ENCODE results near the gene NFKBIE. TPM values are rescaled to one million over a fixed set of nuclear protein-coding genes. Genes with fewer than 3 reads are reported as not detected.
A peak's percentile ranks its signal among the peaks of the same experiment; 100 is the strongest.

Gene NFKBIE
- total and polyA plus RNA-seq, 7 donors, result 4.7 to 16.2 (median 10.0) TPM

DNA sequence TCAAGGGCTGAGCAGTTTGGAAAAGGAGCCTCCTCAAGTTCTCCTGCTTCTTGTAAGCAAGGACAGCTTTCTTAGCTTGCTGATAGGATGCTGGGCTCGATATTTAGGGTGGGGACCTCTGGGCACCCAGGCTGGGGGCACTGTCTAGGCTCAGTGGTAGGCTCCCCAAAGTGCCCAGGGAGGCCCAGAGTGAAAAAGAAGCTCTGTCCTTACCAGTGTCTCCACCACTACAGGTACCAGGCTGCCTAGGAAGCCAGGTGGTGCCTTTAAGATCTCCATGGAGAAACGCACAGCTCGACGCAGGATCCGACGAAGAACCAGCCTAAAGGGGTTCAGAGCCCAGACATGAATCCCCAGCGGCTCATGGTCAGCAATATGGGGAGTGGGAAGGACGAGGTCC lies 41.4 kb upstream of the NFKBIE start:
- H3K4me1 ChIP-seq, result peaks cover 0 to 2% (median under 1%) of the 10 kb centered on the region in 4 donors
- TF ChIP-seq EP300 (IDR thresholded peaks at IDR 0.05) (no peak), POLR2A (IDR thresholded peaks at IDR 0.05) (no peak), POLR2AphosphoS5 (IDR thresholded peaks at IDR 0.05) (no peak)
- TF ChIP-seq, protein P1, sequence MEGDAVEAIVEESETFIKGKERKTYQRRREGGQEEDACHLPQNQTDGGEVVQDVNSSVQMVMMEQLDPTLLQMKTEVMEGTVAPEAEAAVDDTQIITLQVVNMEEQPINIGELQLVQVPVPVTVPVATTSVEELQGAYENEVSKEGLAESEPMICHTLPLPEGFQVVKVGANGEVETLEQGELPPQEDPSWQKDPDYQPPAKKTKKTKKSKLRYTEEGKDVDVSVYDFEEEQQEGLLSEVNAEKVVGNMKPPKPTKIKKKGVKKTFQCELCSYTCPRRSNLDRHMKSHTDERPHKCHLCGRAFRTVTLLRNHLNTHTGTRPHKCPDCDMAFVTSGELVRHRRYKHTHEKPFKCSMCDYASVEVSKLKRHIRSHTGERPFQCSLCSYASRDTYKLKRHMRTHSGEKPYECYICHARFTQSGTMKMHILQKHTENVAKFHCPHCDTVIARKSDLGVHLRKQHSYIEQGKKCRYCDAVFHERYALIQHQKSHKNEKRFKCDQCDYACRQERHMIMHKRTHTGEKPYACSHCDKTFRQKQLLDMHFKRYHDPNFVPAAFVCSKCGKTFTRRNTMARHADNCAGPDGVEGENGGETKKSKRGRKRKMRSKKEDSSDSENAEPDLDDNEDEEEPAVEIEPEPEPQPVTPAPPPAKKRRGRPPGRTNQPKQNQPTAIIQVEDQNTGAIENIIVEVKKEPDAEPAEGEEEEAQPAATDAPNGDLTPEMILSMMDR (IDR thresholded peaks at IDR 0.05), result no peak
- H3K9me3 ChIP-seq, result no peaks in the 10 kb centered on the region
- no peak overlapping the region for H3K4me3 ChIP-seq
- H3K27me3 ChIP-seq, result no peaks in the 10 kb centered on the region
- 90 to 92% methylated on average over 8 of the region's 8 CpGs for WGBS, 2 donors
- no peak overlapping the region for H3K27ac ChIP-seq
- intact Hi-C loops (cut with DNase I), result no loop called here
- no peak for DNase-seq
- peaks cover 0 to 94% (median 62%) of the 10 kb centered on the region in 4 donors for H3K36me3 ChIP-seq

DNA sequence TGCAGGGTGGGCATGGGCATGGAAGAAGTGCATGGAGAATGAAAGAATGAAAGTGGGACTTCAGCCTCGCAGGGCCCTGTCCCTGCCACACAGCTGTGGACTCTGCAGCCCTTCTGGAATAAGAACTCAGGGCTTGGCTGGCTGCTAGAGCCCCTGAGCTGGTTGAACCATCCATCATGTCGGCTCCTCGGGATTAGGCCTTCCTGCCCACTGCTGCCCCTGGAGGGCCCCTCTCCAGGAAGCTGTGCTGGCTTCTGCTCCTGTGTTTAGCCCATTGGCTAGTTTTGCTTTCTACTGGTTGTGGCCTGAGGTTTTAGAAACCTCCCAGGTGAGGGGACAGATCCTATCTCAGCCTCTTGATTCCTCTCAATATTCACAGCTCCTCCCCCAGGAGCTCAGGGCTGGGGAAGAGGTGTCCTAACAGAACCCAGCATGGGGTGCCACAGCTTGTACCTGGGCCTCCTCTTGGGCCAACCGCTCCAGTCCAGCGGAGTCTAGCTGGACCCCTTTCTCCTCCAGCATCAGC lies 39.9 kb upstream of the NFKBIE start:
- TF ChIP-seq, protein P1 (IDR thresholded peaks at IDR 0.05), result no peak
- no peak for TF ChIP-seq EP300 (IDR thresholded peaks at IDR 0.05)
- TF ChIP-seq POLR2AphosphoS5 (IDR thresholded peaks at IDR 0.05), result no peak
- TF ChIP-seq POLR2A (IDR thresholded peaks at IDR 0.05), result no peak
- H3K36me3 ChIP-seq, result peaks cover 0 to 96% (median 57%) of the 10 kb centered on the region in 4 donors

DNA sequence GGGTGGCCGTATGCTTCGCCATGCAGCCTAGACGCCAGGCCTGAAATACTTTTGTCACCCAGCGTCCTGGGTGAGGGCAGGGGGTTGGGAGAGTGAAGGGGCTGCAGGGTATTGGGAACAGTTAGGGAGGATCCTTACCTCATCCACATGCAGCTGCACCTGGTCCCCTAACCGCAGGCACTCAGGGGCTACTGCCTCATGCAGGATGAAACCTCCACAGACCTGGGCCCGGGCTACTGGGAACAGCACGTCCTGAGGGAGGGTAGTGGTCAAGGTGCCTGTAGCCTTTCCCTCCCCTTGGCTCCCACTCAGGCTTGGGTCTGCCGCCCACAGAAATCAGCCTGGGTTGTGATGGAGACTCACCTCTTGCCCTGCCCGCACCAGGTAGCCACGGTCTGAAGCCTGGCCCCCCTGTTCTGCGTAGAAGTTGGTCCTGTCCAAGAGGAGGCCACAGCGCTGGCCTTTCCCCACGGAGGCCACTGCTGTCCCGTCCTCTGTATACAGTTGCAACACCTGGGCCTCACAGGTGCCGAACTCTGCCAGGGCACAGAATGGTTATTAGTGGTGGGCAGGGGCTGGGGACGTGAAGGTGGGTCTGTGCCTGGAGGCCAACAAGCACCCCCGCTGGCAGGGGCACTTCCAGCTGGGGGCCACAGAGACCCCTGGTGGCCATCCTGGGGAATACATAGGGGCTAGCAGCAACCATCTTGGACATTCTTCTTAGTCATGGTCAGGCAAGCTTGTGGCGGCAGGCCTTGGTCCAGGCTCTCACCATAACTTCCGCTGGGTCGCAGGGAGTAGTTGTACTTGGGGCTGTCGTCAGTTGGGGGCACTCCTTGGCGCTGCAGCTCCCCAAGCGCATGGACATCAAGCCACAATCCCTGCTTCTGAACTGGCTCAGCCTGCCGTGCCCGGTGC lies 39.2 kb upstream of the NFKBIE start:
- Histone ChIP-seq H3K4me1 (no peaks in the 10 kb centered on the region), H3K27me3 (no peaks in the 10 kb centered on the region), H3K27ac (no peak overlapping the region), H3K9me3 (no peaks in the 10 kb centered on the region), H3K4me3 (no peak overlapping the region), H3K36me3 (peaks cover 0 to 91% (median 52%) of the 10 kb centered on the region in 4 donors)
- WGBS, 2 donors, result 87 to 89% methylated on average over 25 of the region's 25 CpGs
- DNase-seq, result no peak
- TF ChIP-seq, protein P1 (IDR thresholded peaks at IDR 0.05), result peak in 3 of 4 experiments; percentile 54 to 74 (median 55)
- TF ChIP-seq POLR2A (IDR thresholded peaks at IDR 0.05) (no peak), POLR2AphosphoS5 (IDR thresholded peaks at IDR 0.05) (no peak)
- intact Hi-C loops (cut with DNase I), result no loop called here

More for the DNA sequence above, 39.9 kb upstream of the NFKBIE start:
- no peak for DNase-seq
- H3K4me3 ChIP-seq, result no peak overlapping the region
- intact Hi-C loops (cut with DNase I), result no loop called here
- H3K9me3 ChIP-seq, result no peaks in the 10 kb centered on the region
- H3K27me3 ChIP-seq, result no peaks in the 10 kb centered on the region
- 89 to 92% methylated on average over 5 of the region's 5 CpGs for WGBS, 2 donors
- no peaks in the 10 kb centered on the region for H3K4me1 ChIP-seq
- H3K27ac ChIP-seq, result no peak overlapping the region

DNA sequence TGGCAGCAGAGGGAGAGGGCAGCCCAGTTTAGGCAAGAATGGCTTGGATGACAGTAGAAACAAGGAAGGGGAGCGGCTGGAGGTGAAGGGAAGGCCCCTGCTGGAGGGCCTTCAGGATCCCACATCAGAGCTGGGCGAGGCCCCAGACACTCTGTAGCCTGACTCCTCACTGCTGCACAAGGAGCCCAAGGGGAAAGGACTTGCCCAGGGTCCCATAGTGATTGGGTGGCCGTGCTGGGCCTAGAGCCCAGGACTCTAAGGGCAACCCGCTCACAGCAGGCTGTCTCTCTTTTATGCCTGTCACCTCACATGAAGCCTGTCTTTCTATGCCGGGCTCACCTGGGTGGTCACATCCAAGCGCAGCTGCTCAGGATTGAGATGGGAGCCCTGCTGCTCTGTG lies 38.5 kb upstream of the NFKBIE start:
- H3K9me3 ChIP-seq, result no peaks in the 10 kb centered on the region
- 96 to 98% methylated on average over 6 of the region's 6 CpGs for WGBS, 2 donors
- intact Hi-C loops (cut with DNase I), result no loop called here
- no peak overlapping the region for H3K27ac ChIP-seq
- H3K4me3 ChIP-seq, result no peak overlapping the region
- DNase-seq, result no peak
- H3K4me1 ChIP-seq, result no peaks in the 10 kb centered on the region
- no peaks in the 10 kb centered on the region for H3K27me3 ChIP-seq
- peaks cover 0 to 84% (median 49%) of the 10 kb centered on the region in 4 donors for H3K36me3 ChIP-seq
- no peak for TF ChIP-seq POLR2A (IDR thresholded peaks at IDR 0.05)
- TF ChIP-seq EP300 (IDR thresholded peaks at IDR 0.05), result no peak
- TF ChIP-seq POLR2AphosphoS5 (IDR thresholded peaks at IDR 0.05), result no peak
- TF ChIP-seq, protein P1 (IDR thresholded peaks at IDR 0.05), result no peak
